GM23338 (cell line): ENCODE data around the gene GLRX.

Source experiments
- CREB1 ChIP-seq: fragments of 250-450 bp; sonication (Bioruptor Pico); IDR thresholded peaks from 2 replicates; pipeline ENCODE4 v1.5.0; 2020; ENCODE audit warnings: low read depth, mild to moderate bottlenecking, moderate library complexity
- CTCF ChIP-seq, 2 experiments: fragments of 200-600 bp in 1 of 2; sonication (generic) in 1 of 2; conservative IDR thresholded peaks; 2 replicates each; pipeline versions ENCODE4 v1.5.1 to v1.6.1; 2016 to 2017; ENCODE audit warnings: antibody characterized with exemption in 2 of 2, low read depth in 2 of 2, mild to moderate bottlenecking in 2 of 2, moderate library complexity in 1 of 2
- EZH2phosphoT487 ChIP-seq: fragments of 200-600 bp; sonication (generic); IDR thresholded peaks from one replicate; pipeline ENCODE4 v1.8.1; 2018; ENCODE audit warnings: antibody characterized with exemption; ENCODE audit not compliant: unreplicated experiment

DNA sequence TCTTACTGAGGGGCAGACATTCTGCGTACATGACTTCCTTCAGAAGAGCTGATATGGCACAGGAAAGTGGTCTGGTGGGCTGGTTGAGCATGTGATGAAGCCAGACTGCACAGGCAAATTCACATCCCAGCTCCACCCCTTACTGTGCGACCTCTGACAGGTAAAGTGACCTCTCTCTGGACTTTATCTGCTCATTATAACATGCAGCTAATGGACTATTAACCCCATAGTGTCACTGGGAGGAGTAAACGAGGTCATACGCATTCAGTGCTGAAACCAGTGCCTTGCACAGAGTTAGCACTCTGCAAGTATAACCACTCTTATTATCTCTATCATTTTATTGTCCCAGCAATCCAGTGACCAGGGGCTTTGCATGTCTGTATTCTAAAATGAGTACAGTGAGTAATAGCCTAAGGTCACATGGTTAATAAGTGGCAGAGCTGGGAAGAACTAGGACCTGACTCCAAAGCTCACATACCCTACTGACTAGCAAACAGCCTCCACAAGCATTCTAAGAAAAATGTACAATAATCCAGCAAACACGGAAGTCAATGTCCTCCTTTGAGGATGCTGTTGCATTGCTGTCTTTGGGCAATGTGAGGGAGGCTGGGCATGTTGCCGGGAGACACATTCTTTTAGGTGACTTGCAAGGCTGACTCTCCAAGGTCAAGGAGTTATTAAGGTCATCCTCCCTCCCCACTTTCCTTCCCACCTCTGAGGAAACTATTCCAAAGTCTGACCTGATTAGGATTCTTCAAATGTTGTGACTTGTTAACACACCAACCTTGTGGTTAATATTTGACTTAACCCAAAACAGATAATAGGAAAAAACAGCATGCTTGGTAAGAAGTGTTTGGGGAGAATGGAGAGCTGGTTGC, 19.0 kb downstream of the GLRX start:
- no peak for TF ChIP-seq CTCF (conservative IDR thresholded peaks at IDR 0.05; ENCODE audit: low read depth in 2 of 2)
- no peak for TF ChIP-seq EZH2phosphoT487
- no peak for TF ChIP-seq CREB1 (CRISPR knock-in tag)
